Ovary (tissue), 3 donors: ENCODE results near the gene CTDSPL.

Source experiments
- CTCF ChIP-seq, 3 donors: fragments of 450-650 bp in 2 of 3; fragments of 200-600 bp in 1 of 3; IDR thresholded peaks; one replicate each; pipeline versions ENCODE4 v1.5.1 to v1.8.0; 2016 to 2022; ENCODE audit warnings: antibody characterized with exemption in 3 of 3, mild to moderate bottlenecking in 1 of 3
- EP300 ChIP-seq: sonication (generic); formaldehyde crosslinking; IDR thresholded peaks from one replicate; pipeline ENCODE4 v1.6.1; 2017; ENCODE audit warnings: antibody characterized with exemption
- POLR2A ChIP-seq: fragments of 450-650 bp; IDR thresholded peaks from one replicate; pipeline ENCODE4 v1.6.1; 2017; ENCODE audit warnings: antibody characterized with exemption, mild to moderate bottlenecking, moderate library complexity
- donor health status: DM: no; HTN: no; CAD: no.

- TF ChIP-seq CTCF (IDR thresholded peaks at IDR 0.05) (no peak), POLR2A (no peak), EP300 (no peak)
Measured at GRCh38 chr3:37905346-37905745, 43.7 kb downstream of the CTDSPL start.
